ENCODE results near the gene ASMTL.
"Not testable (repeated sequence)": the region's sequence is repeated elsewhere in the genome, so short reads cannot be mapped to it uniquely, and the experiment has no call there.

ASMTL gene

GRCh38 chrX:1482530-1482928 lies 29.8 kb upstream of the ASMTL start:
- not testable (repeated sequence) for DNase-seq (ENCODE audit: low spot score)

DNA sequence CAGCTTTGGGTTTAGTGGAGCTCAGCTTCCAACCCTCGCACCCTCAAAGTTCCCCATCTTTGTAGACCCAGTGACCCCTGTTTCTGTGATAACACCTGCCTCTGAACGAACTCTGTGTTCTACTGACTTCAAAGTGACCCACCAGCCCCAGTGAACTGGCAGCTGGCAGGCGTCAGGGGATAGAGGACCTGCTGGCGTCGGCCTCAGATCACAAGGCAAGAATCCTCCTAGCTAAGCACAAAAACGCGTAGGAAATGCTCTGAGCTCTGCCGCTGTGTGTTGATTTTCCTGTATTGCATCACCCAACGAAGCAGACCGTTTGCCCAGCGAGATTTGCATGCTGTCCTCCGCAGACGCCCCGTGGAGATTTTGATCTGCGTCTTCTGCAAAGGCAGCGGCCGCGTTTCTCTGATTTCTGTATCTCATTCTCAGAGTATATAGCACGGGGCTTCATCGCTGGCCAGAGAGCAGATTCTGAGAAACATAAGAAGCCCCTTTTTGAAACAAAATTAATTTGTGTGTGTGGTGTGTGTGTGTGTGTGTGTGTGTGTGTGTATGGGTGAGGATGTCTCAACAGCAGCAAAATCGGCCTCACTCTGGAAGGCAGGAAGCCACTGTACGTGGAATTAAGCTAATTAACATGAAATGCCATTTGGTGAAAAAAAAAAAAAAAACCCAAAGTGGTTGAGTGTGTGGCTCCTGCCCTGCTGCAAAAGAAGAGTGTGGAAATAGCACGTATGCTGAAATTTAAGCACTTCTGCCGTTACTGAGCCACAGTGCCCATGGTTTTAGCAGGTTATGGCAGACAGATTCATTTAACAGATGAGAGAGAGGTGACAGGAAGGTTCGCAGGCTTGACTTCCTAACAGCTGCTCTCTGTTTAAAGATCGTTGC lies 29.2 kb upstream of the ASMTL start:
- peak; percentile 72 for DNase-seq (ENCODE audit: low spot score)

DNA sequence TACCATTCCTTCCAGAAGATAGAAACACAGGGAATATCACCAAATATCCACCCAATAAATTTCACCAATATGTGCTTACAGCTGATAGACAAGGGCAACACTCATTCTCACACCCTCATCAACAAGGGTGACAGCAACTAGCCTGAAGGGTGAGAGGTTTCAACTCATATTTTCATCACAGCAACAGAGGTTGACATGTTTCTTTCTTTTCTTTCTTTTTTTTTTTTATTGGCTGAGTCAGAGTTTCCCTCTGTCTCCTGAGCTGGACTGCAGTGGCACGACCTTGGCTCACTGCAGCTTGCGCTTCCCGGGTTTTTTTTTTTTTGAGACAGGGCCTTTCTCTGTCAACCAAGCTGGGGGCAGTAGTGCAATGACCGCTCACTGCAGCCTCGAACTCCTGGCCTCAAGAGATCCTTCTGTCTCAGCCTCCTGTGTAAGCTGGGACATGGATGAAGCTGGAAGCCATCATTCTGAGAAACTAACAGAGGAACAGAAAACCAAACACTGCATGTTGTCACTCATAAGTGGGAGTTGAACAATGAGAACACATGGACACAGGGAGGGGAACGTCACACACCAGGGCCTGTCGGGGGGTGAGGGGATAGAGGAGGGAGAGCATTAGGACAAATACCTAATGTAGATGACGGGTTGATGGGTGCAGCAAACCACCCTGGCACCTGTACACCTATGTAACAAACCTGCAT lies 27.5 kb upstream of the ASMTL start:
- no peak for DNase-seq (ENCODE audit: low spot score)

- DNase-seq (ENCODE audit: low spot score) = no peak
These were observed 25.2 kb upstream of the ASMTL start for GRCh38 chrX:1477801-1478458.

GRCh38 chrX:1477229-1477628 lies 24.5 kb upstream of the ASMTL start:
- no peak for DNase-seq (ENCODE audit: low spot score)

DNA sequence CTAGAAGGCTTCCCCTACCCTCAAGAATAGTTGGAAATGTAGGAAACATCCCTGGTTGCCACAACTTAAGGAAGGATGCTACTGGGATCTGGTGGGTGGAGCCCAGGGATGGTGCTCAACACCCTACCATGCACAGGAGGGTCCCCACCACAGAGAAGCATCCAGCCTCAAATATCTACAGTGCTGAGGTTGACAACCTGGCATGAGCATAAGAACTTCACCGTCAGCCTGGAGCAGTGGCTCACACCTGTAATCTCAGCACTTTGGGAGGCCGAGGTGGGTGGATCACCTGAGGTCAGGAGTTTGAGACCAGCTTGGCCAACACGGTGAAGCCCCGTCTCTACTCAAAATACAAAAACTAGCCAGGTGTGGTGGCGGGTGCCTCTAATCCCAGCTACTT lies 24.0 kb upstream of the ASMTL start:
- DNase-seq (ENCODE audit: low spot score) = no peak

GRCh38 chrX:1475881-1476280 lies 23.2 kb upstream of the ASMTL start:
- no peak for DNase-seq (ENCODE audit: low spot score)

GRCh38 chrX:1475481-1475880 lies 22.8 kb upstream of the ASMTL start:
- DNase-seq (ENCODE audit: low spot score) = no peak

DNA sequence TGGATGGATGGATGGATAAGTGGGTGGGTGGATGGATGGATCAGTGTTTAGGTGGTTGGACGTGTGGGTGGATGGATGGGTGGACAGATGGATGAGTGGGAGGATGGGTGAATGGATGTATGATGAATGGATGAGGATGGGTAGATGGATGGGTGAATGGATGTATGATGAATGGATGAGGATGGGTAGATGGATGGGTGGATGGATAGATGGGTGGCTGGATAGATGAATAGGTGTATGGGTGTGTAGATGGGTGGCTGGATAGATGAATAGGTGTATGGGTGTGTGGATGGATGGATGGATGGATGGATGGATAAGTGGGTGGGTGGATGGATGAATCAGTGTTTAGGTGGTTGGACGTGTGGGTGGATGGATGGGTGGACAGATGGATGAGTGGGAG lies 21.9 kb upstream of the ASMTL start:
- not testable (repeated sequence) for DNase-seq (ENCODE audit: low spot score)

DNA sequence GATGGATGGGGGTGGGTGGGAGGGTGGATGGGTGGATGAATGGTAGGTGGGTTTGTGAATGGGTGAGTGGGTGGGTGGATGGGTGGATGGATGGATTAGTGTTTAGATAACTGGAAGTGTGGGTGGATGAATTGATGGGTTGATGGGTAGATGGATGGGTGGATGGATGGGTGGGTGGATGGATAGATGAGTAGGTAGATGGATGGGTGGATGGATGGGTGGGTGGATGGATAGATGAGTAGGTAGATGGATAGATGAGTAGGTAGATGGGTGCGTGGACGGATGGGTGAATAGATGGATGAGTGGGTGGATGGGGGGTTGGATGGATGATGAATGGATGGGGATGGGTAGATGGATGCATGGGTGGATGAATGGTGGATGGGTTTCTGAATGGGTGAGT lies 20.3 kb upstream of the ASMTL start:
- no peak for DNase-seq (ENCODE audit: low spot score)

DNA sequence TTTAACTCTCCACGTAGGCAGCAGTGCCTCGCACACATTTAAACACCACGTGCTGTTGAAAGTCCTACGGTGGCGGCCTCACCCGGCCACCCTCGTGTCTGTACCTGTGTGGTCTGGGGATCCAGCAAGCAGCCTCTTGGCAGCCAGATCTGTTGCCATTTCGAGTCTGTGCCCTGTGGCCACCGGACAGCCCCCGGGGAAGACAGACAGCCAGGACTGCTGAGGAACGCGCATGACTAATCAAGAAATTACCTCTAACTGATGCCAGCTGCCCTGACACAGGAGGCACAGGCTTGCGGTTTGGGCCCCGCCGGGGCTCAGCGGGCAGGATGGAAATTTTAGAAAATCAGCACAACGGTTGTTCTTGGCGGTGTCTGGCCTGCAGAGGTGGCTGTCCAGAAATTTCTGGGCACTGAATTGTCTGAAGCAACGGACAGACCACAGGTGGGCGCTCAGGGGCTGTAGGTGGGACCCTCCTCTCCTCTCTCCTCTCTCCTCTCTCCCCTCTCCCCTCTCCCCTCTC lies 15.6 kb upstream of the ASMTL start:
- peak; percentile 81 for DNase-seq (ENCODE audit: low spot score)

- peak; percentile 9 for DNase-seq (ENCODE audit: low spot score)
These were observed 14.4 kb upstream of the ASMTL start for GRCh38 chrX:1466971-1467561.

GRCh38 chrX:1466232-1466661 lies 13.5 kb upstream of the ASMTL start:
- DNase-seq (ENCODE audit: low spot score) = no peak

DNA sequence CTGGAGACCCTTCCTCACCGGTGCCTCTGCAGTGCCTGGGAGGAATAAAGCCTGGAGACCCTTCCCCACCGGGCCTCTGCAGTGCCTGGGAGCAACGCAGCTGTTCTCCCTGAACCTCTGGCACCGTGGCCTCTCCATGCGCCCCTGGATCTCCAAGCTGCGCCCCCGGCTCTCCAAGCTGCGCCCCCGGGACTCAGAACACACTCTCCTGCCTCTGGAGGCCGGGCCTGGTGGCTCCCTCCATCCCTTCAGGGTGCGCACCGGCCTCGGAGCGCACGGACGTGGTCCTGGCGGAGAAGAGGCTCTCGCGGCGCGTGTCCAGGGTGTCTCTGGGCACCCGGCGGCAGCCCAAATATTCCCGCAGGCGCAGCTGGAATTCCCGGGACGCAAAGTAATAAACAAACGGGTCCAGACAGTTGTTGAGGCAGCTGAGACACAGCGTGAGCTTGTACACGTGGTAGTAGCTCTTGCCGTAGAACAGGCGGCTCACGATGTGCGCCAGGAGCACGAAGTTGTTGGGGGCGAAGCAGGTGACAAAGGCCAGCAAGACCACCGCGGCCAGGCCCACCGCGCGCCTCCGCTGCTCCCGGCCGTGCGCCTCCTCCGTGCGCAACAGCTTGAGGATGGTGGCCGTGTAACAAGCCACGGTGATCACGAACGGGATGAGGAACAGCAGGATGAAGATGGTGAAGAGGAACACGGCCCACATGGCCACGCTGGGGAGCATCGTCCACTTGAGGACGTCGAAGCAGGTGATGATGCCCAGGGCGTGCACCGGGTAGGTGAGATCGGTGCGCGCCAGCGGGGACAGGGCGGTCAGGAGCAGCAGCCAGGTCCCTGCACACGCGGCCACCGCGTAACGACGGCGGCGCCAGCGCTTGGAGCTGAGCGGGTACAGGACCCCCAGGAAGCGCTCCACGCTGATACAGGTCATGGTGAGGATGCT lies 12.8 kb upstream of the ASMTL start:
- DNase-seq (ENCODE audit: low spot score) = no peak

GRCh38 chrX:1464971-1465285 lies 12.2 kb upstream of the ASMTL start:
- no peak for DNase-seq (ENCODE audit: low spot score)

DNA sequence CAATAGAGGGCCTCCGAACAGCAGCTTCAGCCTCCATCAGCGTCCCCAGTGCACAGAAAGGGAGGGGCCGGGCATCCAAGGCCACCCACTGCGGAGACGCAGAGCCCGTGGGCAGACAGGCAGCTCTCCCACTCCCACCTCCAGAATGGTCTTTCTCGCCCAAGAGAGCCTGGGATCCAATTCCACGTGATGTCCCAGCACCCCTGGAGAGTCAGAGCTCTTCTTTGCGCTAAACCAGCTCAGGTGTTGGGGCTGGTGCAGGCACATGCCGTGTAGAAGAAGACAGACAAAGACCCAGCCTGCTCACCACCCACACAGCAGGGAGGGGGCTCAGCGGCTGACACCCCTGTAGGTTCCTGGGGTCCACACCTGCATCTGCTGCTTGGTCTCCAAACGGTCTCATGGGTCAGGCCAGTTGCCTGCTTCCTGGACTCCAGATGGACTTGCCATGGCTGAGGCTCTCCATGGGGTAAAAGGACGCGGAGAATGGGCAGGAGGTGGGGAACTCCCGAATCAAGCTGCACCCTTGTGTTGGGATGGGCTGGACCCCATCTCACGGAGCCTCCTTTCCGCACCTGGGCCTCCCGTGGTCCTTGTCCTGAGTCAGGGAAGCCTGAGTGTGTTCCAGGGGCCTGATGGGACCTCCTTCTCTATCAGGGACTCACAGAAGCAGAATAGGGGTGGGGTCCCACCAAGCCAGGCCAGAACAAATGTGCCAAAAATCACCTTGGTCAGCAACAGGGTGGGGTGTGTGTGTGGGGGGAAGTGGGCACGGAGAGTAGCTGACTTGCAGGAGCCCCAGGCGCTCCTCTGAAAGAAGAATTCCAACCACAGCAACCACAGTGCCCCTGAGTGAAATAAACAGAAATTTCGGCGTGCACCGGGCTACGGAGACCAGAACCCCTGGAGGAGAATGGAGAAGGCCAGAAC lies 11.6 kb upstream of the ASMTL start:
- no peak for DNase-seq (ENCODE audit: low spot score)

- no peak for DNase-seq (ENCODE audit: low spot score)
These were observed 10.9 kb upstream of the ASMTL start for GRCh38 chrX:1463581-1463980.

DNA sequence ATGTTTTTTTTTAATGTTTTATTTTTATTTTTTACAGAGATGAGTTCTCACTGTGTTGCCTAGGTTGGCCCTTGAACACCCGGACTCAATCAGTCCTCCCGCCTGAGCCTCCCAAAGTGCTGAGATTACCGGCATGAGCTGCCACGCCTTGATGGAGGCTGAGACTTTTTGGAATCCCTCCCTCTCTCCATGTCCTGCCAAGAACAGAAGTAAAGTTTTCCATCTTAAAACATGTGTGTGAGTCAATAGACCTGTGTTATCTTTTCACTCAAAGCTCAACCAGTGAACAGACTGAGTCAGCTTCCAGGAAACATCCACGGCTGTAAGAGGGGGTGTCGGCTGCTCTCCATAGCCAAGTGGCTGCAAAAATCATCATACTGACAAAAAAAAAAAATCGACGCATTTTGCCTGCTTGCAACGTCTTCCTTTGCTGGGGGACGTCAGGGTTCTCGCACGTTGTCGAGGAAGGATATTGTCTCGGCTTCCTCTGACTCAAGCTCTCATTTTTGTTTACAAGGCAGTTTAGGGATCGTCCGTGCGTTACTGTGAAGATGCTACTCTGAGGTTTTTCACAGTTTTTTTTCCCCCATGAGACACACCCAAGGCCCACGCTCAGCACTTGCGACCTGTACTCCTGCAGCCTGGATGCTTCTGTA lies 10.0 kb upstream of the ASMTL start:
- DNase-seq (ENCODE audit: low spot score) = peak; percentile 33

DNA sequence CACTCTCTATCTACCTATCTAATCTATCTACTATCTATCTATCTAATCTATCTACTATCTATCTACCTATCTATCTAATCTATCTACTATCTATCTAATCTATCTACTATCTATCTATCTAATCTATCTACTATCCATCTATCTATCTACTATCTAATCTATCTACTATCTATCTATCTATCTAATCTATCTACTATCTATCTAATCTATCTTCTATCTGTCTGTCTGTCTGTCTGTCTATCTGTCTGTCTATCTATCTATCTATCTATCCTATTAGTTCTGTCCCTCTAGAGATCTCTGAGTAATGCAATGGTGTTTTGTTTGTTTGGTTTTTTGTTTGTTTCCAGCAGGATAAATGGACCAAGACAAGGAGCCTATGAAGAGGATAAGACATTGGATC lies 9.4 kb upstream of the ASMTL start:
- DNase-seq (ENCODE audit: low spot score) = no peak

GRCh38 chrX:1455948-1456280 lies 3.2 kb upstream of the ASMTL start:
- no peak for DNase-seq (ENCODE audit: low spot score)
